Stimulated activated effector memory CD8-positive, alpha-beta T cell treated with anti-CD3 and anti-CD28 coated beads, Interleukin-12 subunit alpha, Interleukin-12 subunit beta, amount 100 ng/mL, for 72 hours (primary cell): ENCODE measurements around the gene PLCB2.

ENCODE experiments used
- ATAC-seq: fragments of 150-1000 bp; cut with Tn5 transposase; 2 replicates; pipeline ENCODE4 v1.10.0; 2021
- DNase-seq, 2 donors: peaks; one replicate each; pipeline ENCODE4 v3.0.0; 2021 to 2022; ENCODE audit warnings: low spot score in 2 of 2
- H3K27ac Mint-ChIP-seq: one replicate; pipeline ENCODE4 v1.8.0; 2022; ENCODE audit warnings: mild to moderate bottlenecking, mixed read lengths
- H3K36me3 Mint-ChIP-seq: one replicate; pipeline ENCODE4 v1.8.0; 2022; ENCODE audit warnings: mild to moderate bottlenecking, mixed read lengths
- H3K4me1 Mint-ChIP-seq: one replicate; pipeline ENCODE4 v1.8.0; 2022; ENCODE audit warnings: mixed read lengths
- H3K4me3 Mint-ChIP-seq: one replicate; pipeline ENCODE4 v1.8.0; 2022; ENCODE audit warnings: mild to moderate bottlenecking, mixed read lengths
- H3K9me3 Mint-ChIP-seq: one replicate; pipeline ENCODE4 v1.8.0; 2022; ENCODE audit warnings: mixed read lengths

PLCB2 gene

DNA sequence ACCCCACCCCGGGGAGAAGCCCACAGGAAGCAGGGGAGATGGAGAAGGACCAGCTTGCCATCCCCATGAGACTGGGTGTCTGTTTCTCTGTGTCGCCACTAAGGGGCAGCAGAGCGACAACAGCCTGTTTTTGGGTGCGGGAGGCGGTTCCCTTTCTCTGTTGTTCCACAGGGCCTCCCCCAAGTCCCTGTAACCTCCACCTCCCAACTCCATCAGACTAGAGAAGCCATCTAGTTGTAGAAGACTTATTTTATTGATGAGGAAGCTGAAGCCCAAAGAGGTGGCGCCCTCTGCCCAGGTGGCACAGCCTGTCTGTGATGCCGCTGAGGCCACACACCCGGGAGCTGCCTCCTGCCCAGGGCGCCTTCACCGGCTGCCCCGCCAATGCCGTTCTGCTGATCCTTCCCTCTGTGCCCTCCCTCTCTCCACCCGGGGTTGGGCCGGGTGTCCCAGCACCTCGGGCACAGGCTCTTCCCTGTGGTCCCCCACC, 36.9 kb upstream of the PLCB2 start:
- H3K4me1 Mint-ChIP-seq, result peaks cover 5% of the 10 kb centered on the region
- no peak overlapping the region for H3K27ac Mint-ChIP-seq
- no peaks in the 10 kb centered on the region for H3K9me3 Mint-ChIP-seq
- H3K36me3 Mint-ChIP-seq, result no peaks in the 10 kb centered on the region
- DNase-seq, result peak; percentile 60 to 84
- peak; percentile 66 for ATAC-seq
- no peak overlapping the region for H3K4me3 Mint-ChIP-seq

GRCh38 chr15:40344217-40344616, 36.5 kb upstream of the PLCB2 start:
- H3K4me1 Mint-ChIP-seq, result peaks cover 5% of the 10 kb centered on the region
- H3K4me3 Mint-ChIP-seq, result no peak overlapping the region
- no peaks in the 10 kb centered on the region for H3K9me3 Mint-ChIP-seq
- no peak overlapping the region for H3K27ac Mint-ChIP-seq
- H3K36me3 Mint-ChIP-seq, result no peaks in the 10 kb centered on the region
- ATAC-seq, result no peak
- no peak for DNase-seq

GRCh38 chr15:40343512-40343911, 35.8 kb upstream of the PLCB2 start:
- H3K27ac Mint-ChIP-seq, result no peak overlapping the region

DNA sequence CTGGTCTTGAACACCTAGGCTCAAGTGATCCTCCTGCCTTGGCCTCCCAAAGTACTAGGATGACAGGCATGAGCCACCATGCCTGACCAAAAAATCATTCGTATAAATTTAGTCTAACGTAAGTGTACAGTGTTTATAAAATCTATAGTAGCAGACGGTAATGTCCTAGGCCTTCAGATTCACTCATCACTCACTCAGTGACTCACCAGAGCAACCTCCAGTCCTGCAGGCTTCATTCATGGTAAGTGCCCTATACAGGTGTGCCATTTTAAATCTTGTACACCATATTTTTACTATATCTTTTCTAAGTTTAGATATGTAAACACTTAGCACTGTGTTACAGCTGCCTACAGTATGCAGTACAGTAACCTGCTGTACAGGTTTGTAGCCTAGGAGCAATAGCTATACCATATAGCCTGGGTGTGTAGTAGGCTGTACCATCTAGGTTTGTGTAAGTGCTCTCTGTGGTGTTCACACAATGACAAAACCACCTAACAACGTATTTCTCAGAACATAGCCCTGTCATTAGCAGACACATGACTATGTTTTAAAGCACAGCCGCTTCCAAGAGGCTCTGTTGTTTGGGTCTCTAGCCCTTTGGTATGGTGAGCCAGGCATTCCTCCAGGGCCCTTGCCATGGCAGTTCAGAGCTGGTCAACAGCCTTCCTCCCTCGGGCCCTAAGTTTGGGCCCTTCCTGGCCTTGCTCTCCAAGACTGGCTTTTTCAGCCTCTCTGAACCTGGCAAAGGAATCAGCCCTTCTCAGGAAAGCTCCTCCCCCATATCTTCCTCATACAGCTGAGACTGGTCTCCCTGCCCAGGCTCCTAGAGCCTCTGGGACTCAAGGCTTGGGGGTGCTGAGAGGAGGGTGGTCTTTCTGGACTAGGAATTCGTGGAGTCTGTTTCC, 34.9 kb upstream of the PLCB2 start:
- H3K4me1 Mint-ChIP-seq, result peaks cover 15% of the 10 kb centered on the region
- H3K4me3 Mint-ChIP-seq, result no peak overlapping the region
- no peaks in the 10 kb centered on the region for H3K9me3 Mint-ChIP-seq
- no peak overlapping the region for H3K27ac Mint-ChIP-seq
- no peaks in the 10 kb centered on the region for H3K36me3 Mint-ChIP-seq
- no peak for DNase-seq
- ATAC-seq, result no peak

More at GRCh38 chr15:40343512-40343911, 35.8 kb upstream of the PLCB2 start:
- no peaks in the 10 kb centered on the region for H3K36me3 Mint-ChIP-seq
- no peak overlapping the region for H3K4me3 Mint-ChIP-seq
- peaks cover 8% of the 10 kb centered on the region for H3K4me1 Mint-ChIP-seq
- DNase-seq, result no peak
- no peak for ATAC-seq
- H3K9me3 Mint-ChIP-seq, result no peaks in the 10 kb centered on the region

- no peaks in the 10 kb centered on the region for H3K36me3 Mint-ChIP-seq
- H3K9me3 Mint-ChIP-seq, result no peaks in the 10 kb centered on the region
- DNase-seq (no peak), ATAC-seq (no peak)
- peaks cover 15% of the 10 kb centered on the region for H3K4me1 Mint-ChIP-seq
- no peak within 1 kb of the TSS for H3K27ac Mint-ChIP-seq
- no peak within 1 kb of the TSS for H3K4me3 Mint-ChIP-seq
These were observed 33.1 kb upstream of the PLCB2 start, which contains the start of gene CCDC9B for GRCh38 chr15:40340740-40341400. Gene CCDC9B, minus strand, starts transcription at chr15:40340939. Its CDS starts 120 bp downstream, at chr15:40340819.

- H3K9me3 Mint-ChIP-seq, result no peaks in the 10 kb centered on the region
- no peak overlapping the region for H3K27ac Mint-ChIP-seq
- no peak overlapping the region for H3K4me3 Mint-ChIP-seq
- ATAC-seq (no peak), DNase-seq (no peak)
- H3K4me1 Mint-ChIP-seq, result peaks cover 15% of the 10 kb centered on the region
- no peaks in the 10 kb centered on the region for H3K36me3 Mint-ChIP-seq
These were observed 32.5 kb upstream of the PLCB2 start for GRCh38 chr15:40340038-40340739.

- DNase-seq (no peak), ATAC-seq (no peak)
- no peaks in the 10 kb centered on the region for H3K36me3 Mint-ChIP-seq
- peaks cover 15% of the 10 kb centered on the region for H3K4me1 Mint-ChIP-seq
- H3K27ac Mint-ChIP-seq, result no peak overlapping the region
- H3K4me3 Mint-ChIP-seq, result no peak overlapping the region
- H3K9me3 Mint-ChIP-seq, result no peaks in the 10 kb centered on the region
These were observed 31.8 kb upstream of the PLCB2 start for GRCh38 chr15:40339621-40339945.

DNA sequence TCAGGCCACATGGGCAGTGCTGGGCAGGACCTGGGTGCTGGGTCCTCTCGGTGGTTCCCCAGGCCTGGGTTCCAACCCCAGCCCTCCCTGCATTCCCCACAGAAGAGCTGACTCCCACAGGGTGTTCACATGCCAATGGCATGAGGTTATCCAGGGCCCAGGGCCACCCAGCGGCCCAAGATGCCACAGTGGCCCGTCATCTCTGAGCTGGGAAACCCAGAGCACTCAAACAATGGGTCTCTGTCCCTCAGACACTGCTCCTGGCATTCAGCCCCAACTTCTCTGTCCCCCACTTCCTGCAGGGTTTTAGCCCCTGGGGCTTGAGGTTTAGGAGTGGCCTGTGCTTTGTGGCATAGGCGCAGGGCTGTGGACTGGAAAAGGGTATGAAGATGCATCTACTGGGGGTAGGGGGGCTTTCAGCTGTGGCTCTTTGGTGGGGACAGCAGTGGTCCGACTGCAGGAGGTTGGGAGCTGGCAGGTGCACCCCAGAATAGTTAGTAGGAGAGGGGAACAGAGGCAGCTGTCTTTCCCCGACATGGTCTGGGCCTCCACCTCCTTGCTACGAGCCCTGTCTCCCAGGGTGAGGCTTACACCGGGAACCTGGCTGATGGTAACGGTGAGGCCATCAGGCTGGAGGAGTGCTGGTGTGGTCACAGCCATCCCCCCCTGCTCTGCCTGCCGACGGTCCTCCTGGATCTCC, 31.3 kb upstream of the PLCB2 start:
- no peak overlapping the region for H3K4me3 Mint-ChIP-seq
- no peaks in the 10 kb centered on the region for H3K9me3 Mint-ChIP-seq
- DNase-seq, result no peak

GRCh38 chr15:40338041-40338657, 30.4 kb upstream of the PLCB2 start:
- H3K9me3 Mint-ChIP-seq, result no peaks in the 10 kb centered on the region

More for the DNA sequence above, 31.3 kb upstream of the PLCB2 start:
- H3K36me3 Mint-ChIP-seq, result no peaks in the 10 kb centered on the region
- peaks cover 18% of the 10 kb centered on the region for H3K4me1 Mint-ChIP-seq
- no peak for ATAC-seq
- H3K27ac Mint-ChIP-seq, result no peak overlapping the region

DNA sequence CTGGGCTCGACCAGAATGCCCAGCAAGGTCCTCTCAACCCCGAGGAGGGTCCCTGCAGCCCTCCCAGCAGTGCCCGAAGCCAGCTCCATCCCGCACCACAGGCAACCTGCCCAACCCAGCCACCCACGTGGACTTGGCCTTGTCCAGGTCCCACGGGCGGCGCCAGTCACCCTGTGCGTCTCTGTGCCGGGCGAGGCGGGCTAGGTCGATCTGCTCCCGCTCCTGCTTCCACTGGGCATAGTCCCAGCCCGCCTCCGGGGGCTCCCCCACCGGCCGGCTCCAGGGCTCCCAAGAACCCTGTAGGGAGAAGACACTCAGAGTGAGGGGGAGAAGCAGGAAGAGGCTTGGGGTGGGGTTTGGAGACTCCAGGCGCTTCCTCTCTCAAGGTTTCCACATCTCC, 29.9 kb upstream of the PLCB2 start:
- Mint-ChIP-seq H3K27ac (no peak overlapping the region), H3K4me3 (no peak overlapping the region), H3K36me3 (no peaks in the 10 kb centered on the region), H3K9me3 (no peaks in the 10 kb centered on the region), H3K4me1 (peaks cover 20% of the 10 kb centered on the region)
- ATAC-seq, result no peak
- no peak for DNase-seq

More at GRCh38 chr15:40338041-40338657, 30.4 kb upstream of the PLCB2 start:
- Mint-ChIP-seq H3K36me3 (no peaks in the 10 kb centered on the region), H3K4me1 (peaks cover 20% of the 10 kb centered on the region), H3K4me3 (no peak overlapping the region), H3K27ac (no peak overlapping the region)
- peak; percentile 83 for ATAC-seq
- DNase-seq, result peak; percentile 55 to 87

- no peak for ATAC-seq
- DNase-seq, result no peak
- no peaks in the 10 kb centered on the region for H3K9me3 Mint-ChIP-seq
- no peak overlapping the region for H3K4me3 Mint-ChIP-seq
- no peak overlapping the region for H3K27ac Mint-ChIP-seq
- peaks cover 20% of the 10 kb centered on the region for H3K4me1 Mint-ChIP-seq
- no peaks in the 10 kb centered on the region for H3K36me3 Mint-ChIP-seq
These were observed 29.0 kb upstream of the PLCB2 start for GRCh38 chr15:40336744-40337122.

DNA sequence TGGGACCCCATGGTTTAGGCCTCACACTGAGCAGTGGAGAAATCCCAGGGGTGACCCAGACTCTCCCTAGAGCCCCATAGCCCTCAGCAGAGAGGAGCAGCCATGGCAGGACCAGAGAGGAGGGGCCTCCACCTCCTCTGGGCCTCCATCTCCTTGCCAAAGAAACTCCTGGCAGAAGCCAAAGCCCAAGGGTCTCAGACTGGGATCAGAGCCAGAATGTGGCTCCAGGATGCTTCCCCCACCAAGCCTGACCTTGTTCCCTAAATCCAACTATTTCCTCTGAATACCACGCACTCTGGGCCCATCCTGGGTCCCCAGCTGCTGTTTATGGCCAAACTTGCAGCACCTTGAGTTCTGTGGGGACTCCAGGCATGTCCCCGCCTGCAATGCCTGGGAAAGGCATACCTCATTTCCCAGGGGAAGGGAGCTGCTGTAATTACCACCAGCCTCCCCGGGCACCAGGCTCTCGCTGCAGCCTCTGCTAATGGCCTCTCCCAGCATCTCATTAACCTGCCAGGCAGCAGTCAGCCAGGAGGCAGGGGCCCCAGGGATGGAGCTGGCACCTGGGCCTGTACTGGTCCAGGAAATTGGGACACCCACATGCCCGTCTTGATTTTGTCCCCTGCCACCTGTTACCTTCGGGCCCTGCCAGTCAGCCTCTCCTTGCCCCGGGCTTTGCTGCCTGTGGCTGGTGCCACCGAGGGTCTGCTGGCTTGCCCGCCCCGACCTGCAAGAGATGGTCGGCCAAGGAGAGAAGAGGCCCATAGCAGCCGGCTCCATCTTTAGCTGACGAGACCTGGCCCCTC, 28.4 kb upstream of the PLCB2 start:
- DNase-seq, result no peak
- Mint-ChIP-seq H3K4me3 (no peak overlapping the region), H3K36me3 (no peaks in the 10 kb centered on the region), H3K27ac (no peak overlapping the region), H3K4me1 (peaks cover 20% of the 10 kb centered on the region), H3K9me3 (no peaks in the 10 kb centered on the region)
- no peak for ATAC-seq

GRCh38 chr15:40334941-40335795, 27.4 kb upstream of the PLCB2 start:
- Mint-ChIP-seq H3K9me3 (no peaks in the 10 kb centered on the region), H3K4me3 (no peak overlapping the region), H3K4me1 (peaks cover 20% of the 10 kb centered on the region), H3K36me3 (no peaks in the 10 kb centered on the region), H3K27ac (no peak overlapping the region)
- DNase-seq (no peak), ATAC-seq (no peak)
